ENCODE results near the gene TTLL5. TPM values are rescaled to one million over a fixed set of nuclear protein-coding genes. Genes with fewer than 3 reads are reported as not detected.

Gene TTLL5
- polyA plus RNA-seq, 3 donors: 4.2 to 7.2 (median 4.7) TPM

- Histone ChIP-seq H3K9ac (ENCODE audit: insufficient read depth, low read length, poor library complexity, severe bottlenecking) (no peak overlapping the region), H2AFZ (ENCODE audit: insufficient read depth, low read depth, low read length, poor library complexity, severe bottlenecking) (no peak overlapping the region), H3K4me3 (replicated peaks in 1 of 3; ENCODE audit: low read depth in 2 of 3, low read length in 3 of 3) (no peak overlapping the region), H3K27me3 (ENCODE audit: control insufficient read depth in 2 of 2, insufficient read depth in 2 of 2, low read length in 2 of 2) (no peaks in the 10 kb centered on the region), H3K4me2 (replicated peaks; ENCODE audit: extremely low read depth, low read length, poor library complexity, severe bottlenecking) (no peak overlapping the region), H3K36me3 (replicated peaks in 1 of 2; ENCODE audit: control insufficient read depth in 1 of 2, insufficient read depth in 2 of 2, low read length in 2 of 2) (no peaks in the 10 kb centered on the region), H4K20me1 (ENCODE audit: insufficient read depth, low read length) (no peaks in the 10 kb centered on the region), H3K27ac (ENCODE audit: low read depth in 1 of 2, low read length in 2 of 2) (no peak overlapping the region), H3K9me3 (replicated peaks in 1 of 2; ENCODE audit: control insufficient read depth in 1 of 2, insufficient read depth in 1 of 2, low read length in 2 of 2) (no peaks in the 10 kb centered on the region), H3K79me2 (ENCODE audit: insufficient read depth, low read length) (no peaks in the 10 kb centered on the region), H3K4me1 (ENCODE audit: control insufficient read depth in 1 of 2, insufficient read depth in 2 of 2, low read length in 2 of 2) (no peaks in the 10 kb centered on the region)
- H3K27me3 Mint-ChIP-seq (ENCODE audit: low read depth in 3 of 3): peaks cover 0 to 1% (median 0%) of the 10 kb centered on the region in 3 donors
- intact Hi-C loops (cut with micrococcal nuclease): no loop called here
- 96% methylated on average over 2 of the region's 5 CpGs for WGBS (ENCODE audit: insufficient coverage)
- no peak for DNase-seq
- no peaks in the 10 kb centered on the region for H3K4me1 Mint-ChIP-seq
- H3K27ac Mint-ChIP-seq: no peak overlapping the region
- peaks cover 15 to 18% of the 10 kb centered on the region in 2 donors for H3K36me3 Mint-ChIP-seq
- no peak for TF ChIP-seq CTCF (IDR thresholded peaks at IDR 0.05)
- H3K4me3 Mint-ChIP-seq: no peak overlapping the region
- no peaks in the 10 kb centered on the region for H3K9me3 Mint-ChIP-seq
These were observed 199.6 kb downstream of the TTLL5 start for GRCh38 chr14:75860561-75861160.

- no peak overlapping the region for H3K4me2 ChIP-seq (replicated peaks; ENCODE audit: extremely low read depth, low read length, poor library complexity, severe bottlenecking)
These were observed 200.1 kb downstream of the TTLL5 start for GRCh38 chr14:75861161-75861621.

More at GRCh38 chr14:75861161-75861621, 200.1 kb downstream of the TTLL5 start:
- Histone ChIP-seq H3K36me3 (replicated peaks in 1 of 2; ENCODE audit: control insufficient read depth in 1 of 2, insufficient read depth in 2 of 2, low read length in 2 of 2) (no peaks in the 10 kb centered on the region), H4K20me1 (ENCODE audit: insufficient read depth, low read length) (no peaks in the 10 kb centered on the region), H3K4me1 (ENCODE audit: control insufficient read depth in 1 of 2, insufficient read depth in 2 of 2, low read length in 2 of 2) (no peaks in the 10 kb centered on the region), H2AFZ (ENCODE audit: insufficient read depth, low read depth, low read length, poor library complexity, severe bottlenecking) (no peak overlapping the region), H3K79me2 (ENCODE audit: insufficient read depth, low read length) (no peaks in the 10 kb centered on the region), H3K27ac (ENCODE audit: low read depth in 1 of 2, low read length in 2 of 2) (no peak overlapping the region), H3K4me3 (replicated peaks in 1 of 3; ENCODE audit: low read depth in 2 of 3, low read length in 3 of 3) (no peak overlapping the region), H3K9me3 (replicated peaks in 1 of 2; ENCODE audit: control insufficient read depth in 1 of 2, insufficient read depth in 1 of 2, low read length in 2 of 2) (no peaks in the 10 kb centered on the region), H3K27me3 (ENCODE audit: control insufficient read depth in 2 of 2, insufficient read depth in 2 of 2, low read length in 2 of 2) (no peaks in the 10 kb centered on the region), H3K9ac (ENCODE audit: insufficient read depth, low read length, poor library complexity, severe bottlenecking) (no peak overlapping the region)
- WGBS (ENCODE audit: insufficient coverage): no CpG with 5 or more reads among the region's 4 CpGs
- no peak overlapping the region for H3K4me3 Mint-ChIP-seq
- peaks cover 13 to 14% of the 10 kb centered on the region in 2 donors for H3K36me3 Mint-ChIP-seq
- no peaks in the 10 kb centered on the region for H3K9me3 Mint-ChIP-seq
- no peak overlapping the region for H3K27ac Mint-ChIP-seq
- DNase-seq: no peak
- H3K27me3 Mint-ChIP-seq (ENCODE audit: low read depth in 3 of 3): peaks cover 0 to 1% (median 0%) of the 10 kb centered on the region in 3 donors
- no peak for TF ChIP-seq CTCF (IDR thresholded peaks at IDR 0.05)
- H3K4me1 Mint-ChIP-seq: no peaks in the 10 kb centered on the region
- intact Hi-C loops (cut with micrococcal nuclease): no loop called here

All from CD14-positive monocyte (primary cell).